HEK293 (cell line): ENCODE measurements around the gene UBE4B.

Experiments
- CTCF ChIA-PET: fragments of 350-600 bp; formaldehyde crosslinking; extraction: SDS; loops from one replicate; lab custom pipeline; 2021; ENCODE audit warnings: antibody characterized with exemption; lab: Yijun Ruan, JAX
- POLR2A ChIA-PET: fragments of 300-600 bp; formaldehyde crosslinking; extraction: SDS; loops from one replicate; lab custom pipeline; 2020; ENCODE audit warnings: antibody characterized with exemption, inconsistent platforms; lab: Yijun Ruan, JAX
- H3K27ac ChIP-seq: fragments of 200-500 bp; sonication (Bioruptor generic); 2 replicates; pipeline ENCODE4 v1.5.1; 2014; ENCODE audit warnings: low read depth, low read length, control low read depth, inconsistent platforms; ENCODE audit errors: extremely low read depth
- H3K36me3 ChIP-seq, 2 experiments: fragments of 200-500 bp in 1 of 2; sonication (Bioruptor generic) in 1 of 2; 1 replicate in 1 of 2; 2 replicates in 1 of 2; pipeline ENCODE4 v1.5.1; 2014 to 2017; ENCODE audit warnings: inconsistent platforms in 2 of 2, low read length in 2 of 2; ENCODE audit not compliant: control insufficient read depth in 2 of 2, insufficient read depth in 1 of 2
- H3K4me1 ChIP-seq: fragments of 200-500 bp; sonication (Bioruptor generic); 2 replicates; pipeline ENCODE4 v1.5.1; 2014; ENCODE audit warnings: mild to moderate bottlenecking, low read length, inconsistent platforms; ENCODE audit not compliant: control insufficient read depth, insufficient read depth
- H3K4me3 ChIP-seq: 2 replicates; pipeline ENCODE4 v1.5.1; 2011; ENCODE audit warnings: low read depth, mild to moderate bottlenecking, control low read depth, low read length, moderate library complexity
- H3K9me3 ChIP-seq: fragments of 200-500 bp; sonication (Bioruptor generic); 2 replicates; pipeline ENCODE4 v1.5.1; 2014; ENCODE audit warnings: low read depth, low read length, inconsistent platforms; ENCODE audit not compliant: control insufficient read depth, insufficient read depth
- GLI2 ChIP-seq: fragments of 450-650 bp; formaldehyde crosslinking; IDR thresholded peaks from 2 replicates; pipeline ENCODE4; 2017; ENCODE audit warnings: missing biosample characterization, missing genetic modification characterization, low read depth, borderline replicate concordance
- REST ChIP-seq: fragments of 450-650 bp; formaldehyde crosslinking; IDR thresholded peaks from 2 replicates; pipeline ENCODE4 v1.5.1; 2016; ENCODE audit warnings: missing biosample characterization, missing genetic modification characterization
- ZBTB20 ChIP-seq: fragments of 450-650 bp; formaldehyde crosslinking; IDR thresholded peaks from 2 replicates; pipeline ENCODE4 v1.5.1; 2016; ENCODE audit warnings: missing biosample characterization, missing genetic modification characterization
- ZFHX2 ChIP-seq: fragments of 450-650 bp; formaldehyde crosslinking; conservative IDR thresholded peaks from 2 replicates; pipeline ENCODE4 v1.5.1; 2016; ENCODE audit warnings: missing biosample characterization, missing genetic modification characterization
- ZFP3 ChIP-seq: fragments of 450-650 bp; formaldehyde crosslinking; IDR thresholded peaks from 2 replicates; pipeline ENCODE4 v1.5.1; 2016; ENCODE audit warnings: low read depth, missing biosample characterization, missing genetic modification characterization
- ZNF121 ChIP-seq: fragments of 450-650 bp; formaldehyde crosslinking; IDR thresholded peaks from 2 replicates; pipeline ENCODE4 v1.5.1; 2016; ENCODE audit warnings: missing biosample characterization, missing genetic modification characterization
- ZNF146 ChIP-seq: fragments of 450-650 bp; formaldehyde crosslinking; IDR thresholded peaks from 2 replicates; pipeline ENCODE4 v1.5.1; 2016; ENCODE audit warnings: missing biosample characterization, missing genetic modification characterization
- ZNF266 ChIP-seq: fragments of 450-650 bp; formaldehyde crosslinking; IDR thresholded peaks from 2 replicates; pipeline ENCODE4 v1.5.1; 2016; ENCODE audit warnings: missing biosample characterization, missing genetic modification characterization, low read depth
- ZNF350 ChIP-seq: fragments of 450-650 bp; formaldehyde crosslinking; IDR thresholded peaks from 2 replicates; pipeline ENCODE4 v1.5.0; 2017; ENCODE audit warnings: missing biosample characterization, mild to moderate bottlenecking, missing genetic modification characterization
- ZNF391 ChIP-seq: fragments of 450-650 bp; formaldehyde crosslinking; IDR thresholded peaks from 2 replicates; pipeline ENCODE4 v1.5.1; 2016; ENCODE audit warnings: low read depth, missing biosample characterization, missing genetic modification characterization, borderline replicate concordance
- ZNF514 ChIP-seq: fragments of 450-650 bp; formaldehyde crosslinking; IDR thresholded peaks from 2 replicates; pipeline ENCODE4 v1.5.1; 2016; ENCODE audit warnings: missing biosample characterization, missing genetic modification characterization
- ZNF518A ChIP-seq: fragments of 450-650 bp; formaldehyde crosslinking; conservative IDR thresholded peaks from 2 replicates; pipeline ENCODE4 v1.5.1; 2016; ENCODE audit warnings: low read depth, missing biosample characterization, missing genetic modification characterization
- ZNF544 ChIP-seq: fragments of 450-650 bp; formaldehyde crosslinking; IDR thresholded peaks from 2 replicates; pipeline ENCODE4 v1.5.0; 2017; ENCODE audit warnings: missing biosample characterization, missing genetic modification characterization
- ZNF580 ChIP-seq: fragments of 450-650 bp; formaldehyde crosslinking; IDR thresholded peaks from 2 replicates; pipeline ENCODE4 v1.5.1; 2016; ENCODE audit warnings: missing biosample characterization, missing genetic modification characterization
- ZNF654 ChIP-seq: fragments of 450-650 bp; formaldehyde crosslinking; IDR thresholded peaks from 2 replicates; pipeline ENCODE4 v1.5.1; 2016; ENCODE audit warnings: low read depth, missing biosample characterization, missing genetic modification characterization
- ZXDB ChIP-seq: fragments of 450-650 bp; formaldehyde crosslinking; IDR thresholded peaks from 2 replicates; pipeline ENCODE4 v1.5.1; 2016; ENCODE audit warnings: missing biosample characterization, missing genetic modification characterization

Gene UBE4B

GRCh38 chr1:10074852-10075730 lies 42.3 kb downstream of the UBE4B start (continued):
- TF ChIP-seq ZNF518A (tag by site-specific recombination) (no peak), ZNF350 (no peak), ZNF514 (tag by site-specific recombination) (no peak)

- no peak for TF ChIP-seq ZNF544
- 0 out of 2 replicates have a peak, but pooled peaks have one; percentile 23 for TF ChIP-seq ZNF121 (tag by site-specific recombination)
- TF ChIP-seq, all 188 proteins: peak for 1
- peaks cover 0 to 6% of the 10 kb centered on the region in 2 experiments; a peak in 2 of 3 replicates for H3K36me3 ChIP-seq
- ChIA-PET CTCF (no interaction called here), POLR2A (no interaction called here)
- no peaks in the 10 kb centered on the region for H3K4me1 ChIP-seq
- H3K4me3 ChIP-seq = no peak overlapping the region
- H3K9me3 ChIP-seq = no peaks in the 10 kb centered on the region
- no peak overlapping the region for H3K27ac ChIP-seq
Observed at GRCh38 chr1:10075732-10076131, 43.0 kb downstream of the UBE4B start.

DNA sequence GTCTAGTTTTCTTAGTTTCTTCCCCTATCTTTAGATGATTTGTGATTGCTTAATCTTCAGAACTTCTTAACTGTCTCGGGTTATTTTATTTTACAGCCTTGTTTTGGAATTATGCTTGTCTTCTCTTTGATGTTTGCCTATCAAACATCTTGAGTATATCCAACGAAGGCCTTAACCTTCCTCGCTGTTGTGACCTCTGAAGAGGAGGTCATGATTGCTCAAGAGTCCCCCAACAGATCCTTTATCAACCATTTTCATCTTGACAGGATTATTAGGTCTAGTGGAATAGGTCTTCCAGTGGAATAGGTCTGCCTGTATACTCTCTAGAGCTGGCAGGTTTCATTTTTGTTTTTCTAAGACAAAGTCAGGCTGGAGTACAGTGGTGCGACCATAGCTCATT lies 45.7 kb downstream of the UBE4B start:
- no peak for TF ChIP-seq ZNF391
- H3K27ac ChIP-seq = no peak overlapping the region
- H3K4me1 ChIP-seq = no peaks in the 10 kb centered on the region
- peaks cover 0 to 4% of the 10 kb centered on the region in 2 experiments; a peak in 2 of 3 replicates for H3K36me3 ChIP-seq
- ChIA-PET CTCF (no interaction called here), POLR2A (no interaction called here)
- no peak overlapping the region for H3K4me3 ChIP-seq
- no peaks in the 10 kb centered on the region for H3K9me3 ChIP-seq

DNA sequence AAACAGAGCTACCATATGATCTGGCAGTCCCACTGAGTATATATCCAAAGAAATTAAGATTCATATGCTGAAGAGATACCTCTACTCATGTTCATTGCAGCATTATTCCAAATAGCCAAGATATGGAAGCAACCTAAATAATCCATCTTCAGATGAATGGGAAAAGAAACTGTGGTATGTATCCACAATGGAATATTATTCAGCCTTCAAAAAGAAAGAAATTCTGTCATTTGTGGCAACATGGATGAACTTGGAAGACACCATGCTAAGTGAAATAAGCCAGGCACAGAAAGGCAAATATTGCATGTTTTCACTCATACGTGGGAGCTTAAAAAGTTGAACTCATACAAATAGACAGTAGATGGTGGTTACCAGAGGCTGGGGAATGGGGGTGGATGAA lies 47.8 kb downstream of the UBE4B start:
- H3K9me3 ChIP-seq = no peaks in the 10 kb centered on the region
- no peak overlapping the region for H3K27ac ChIP-seq
- peaks cover 0 to 4% of the 10 kb centered on the region in 2 experiments; a peak in 2 of 3 replicates for H3K36me3 ChIP-seq
- ChIA-PET POLR2A (no interaction called here), CTCF (interaction anchor here (0.6 kb wide), 1 partner anchor 131 kb away, joined by 3 read pairs; no protein-coding TSS in a partner anchor)
- H3K4me3 ChIP-seq = no peak overlapping the region
- TF ChIP-seq ZNF146 (tag by site-specific recombination) (peak; percentile 81), GLI2 (tag by site-specific recombination) (no peak), ZNF266 (no peak)
- H3K4me1 ChIP-seq = no peaks in the 10 kb centered on the region

DNA sequence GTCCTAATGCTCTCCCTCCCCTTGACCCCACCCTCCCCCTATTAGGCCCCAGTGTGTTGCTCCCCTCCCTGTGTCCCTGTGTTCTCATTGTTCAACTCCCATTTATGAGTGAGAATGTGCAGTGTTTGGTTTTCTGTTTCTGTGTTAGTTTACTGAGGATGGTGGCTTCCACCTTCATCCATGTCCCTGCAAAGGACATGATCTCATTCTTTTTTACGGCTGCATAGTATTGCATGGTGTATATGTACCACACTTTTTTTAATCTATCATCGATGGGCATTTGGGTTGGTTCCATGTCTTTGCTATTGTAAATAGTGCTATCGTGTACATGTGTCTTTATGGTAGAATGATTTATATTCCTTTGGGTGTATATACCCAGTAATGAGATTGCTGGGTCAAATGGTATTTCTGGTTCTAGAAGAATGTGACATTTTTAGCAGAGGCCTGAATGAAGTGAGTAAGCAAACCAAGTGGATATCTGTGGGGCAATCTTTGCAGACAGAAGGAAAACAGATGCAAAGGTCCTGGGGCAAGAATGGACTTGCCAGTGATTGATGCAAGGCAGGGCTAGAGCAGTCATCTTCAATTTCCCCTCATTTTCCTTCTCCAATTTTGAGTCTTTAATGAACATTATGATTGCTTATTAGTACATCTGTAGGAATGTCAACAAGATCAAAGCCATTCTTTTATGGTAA lies 50.2 kb downstream of the UBE4B start:
- Histone ChIP-seq H3K4me1 (no peaks in the 10 kb centered on the region), H3K36me3 (peaks cover 0 to 4% of the 10 kb centered on the region in 2 experiments; a peak in 2 of 3 replicates), H3K4me3 (no peak overlapping the region), H3K9me3 (no peaks in the 10 kb centered on the region), H3K27ac (no peak overlapping the region)
- CTCF ChIA-PET = no interaction called here
- POLR2A ChIA-PET = no interaction called here
- TF ChIP-seq ZNF580 (0 out of 2 replicates have a peak, but pooled peaks have one; percentile 17), ZFHX2 (tag by site-specific recombination) (no peak), ZFP3 (no peak), ZNF654 (tag by site-specific recombination) (no peak), REST (tag by site-specific recombination) (no peak), ZBTB20 (tag by site-specific recombination) (no peak), ZXDB (tag by site-specific recombination) (no peak)
